Astrocyte of the cerebellum (primary cell): ENCODE measurements around the gene CALU.

Experiments used
- DNase-seq: peaks from one replicate; pipeline ENCODE4 v3.0.0-alpha.2; 2011; ENCODE audit warnings: low read depth
- H3K4me3 ChIP-seq: 2 replicates; pipeline ENCODE4 v1.5.1; 2011; ENCODE audit warnings: mild to moderate bottlenecking, low read depth, low read length, moderate library complexity
- in situ Hi-C: cut with HindIII; loops from 2 replicates; pipeline ENCODE4 v1.10.0; 2017; ENCODE audit warnings: low sequenced_read_pairs
- TF ChIP-seq, protein P1 (sequence below): IDR thresholded peaks from 2 replicates; pipeline ENCODE4 v1.5.1; 2012; ENCODE audit warnings: low read length, low read depth, moderate library complexity, mild to moderate bottlenecking; ENCODE audit errors: missing control alignments

CALU gene

DNA sequence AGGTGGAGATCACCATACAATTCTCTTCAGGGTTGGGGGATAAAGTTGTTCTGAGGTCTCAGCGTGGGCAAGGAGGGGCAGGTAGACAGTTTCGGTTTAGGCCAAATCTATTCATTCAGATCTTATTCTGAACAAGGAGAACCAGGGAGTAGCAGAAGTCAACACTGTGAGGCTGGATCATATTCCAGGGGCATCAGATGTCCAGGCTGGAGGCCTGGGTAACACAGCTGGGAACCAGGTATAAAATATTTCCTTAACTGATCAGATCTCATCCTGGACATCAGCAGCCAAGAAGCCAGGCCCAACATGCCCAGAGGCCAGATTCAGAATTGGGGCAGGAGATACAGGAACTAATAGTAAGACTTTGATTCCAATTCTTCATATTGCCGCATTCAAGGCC, 71.8 kb downstream of the CALU start:
- in situ Hi-C loops = no loop called here
- no peak overlapping the region for H3K4me3 ChIP-seq
- no peak for DNase-seq
- TF ChIP-seq, protein P1, sequence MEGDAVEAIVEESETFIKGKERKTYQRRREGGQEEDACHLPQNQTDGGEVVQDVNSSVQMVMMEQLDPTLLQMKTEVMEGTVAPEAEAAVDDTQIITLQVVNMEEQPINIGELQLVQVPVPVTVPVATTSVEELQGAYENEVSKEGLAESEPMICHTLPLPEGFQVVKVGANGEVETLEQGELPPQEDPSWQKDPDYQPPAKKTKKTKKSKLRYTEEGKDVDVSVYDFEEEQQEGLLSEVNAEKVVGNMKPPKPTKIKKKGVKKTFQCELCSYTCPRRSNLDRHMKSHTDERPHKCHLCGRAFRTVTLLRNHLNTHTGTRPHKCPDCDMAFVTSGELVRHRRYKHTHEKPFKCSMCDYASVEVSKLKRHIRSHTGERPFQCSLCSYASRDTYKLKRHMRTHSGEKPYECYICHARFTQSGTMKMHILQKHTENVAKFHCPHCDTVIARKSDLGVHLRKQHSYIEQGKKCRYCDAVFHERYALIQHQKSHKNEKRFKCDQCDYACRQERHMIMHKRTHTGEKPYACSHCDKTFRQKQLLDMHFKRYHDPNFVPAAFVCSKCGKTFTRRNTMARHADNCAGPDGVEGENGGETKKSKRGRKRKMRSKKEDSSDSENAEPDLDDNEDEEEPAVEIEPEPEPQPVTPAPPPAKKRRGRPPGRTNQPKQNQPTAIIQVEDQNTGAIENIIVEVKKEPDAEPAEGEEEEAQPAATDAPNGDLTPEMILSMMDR = no peak

DNA sequence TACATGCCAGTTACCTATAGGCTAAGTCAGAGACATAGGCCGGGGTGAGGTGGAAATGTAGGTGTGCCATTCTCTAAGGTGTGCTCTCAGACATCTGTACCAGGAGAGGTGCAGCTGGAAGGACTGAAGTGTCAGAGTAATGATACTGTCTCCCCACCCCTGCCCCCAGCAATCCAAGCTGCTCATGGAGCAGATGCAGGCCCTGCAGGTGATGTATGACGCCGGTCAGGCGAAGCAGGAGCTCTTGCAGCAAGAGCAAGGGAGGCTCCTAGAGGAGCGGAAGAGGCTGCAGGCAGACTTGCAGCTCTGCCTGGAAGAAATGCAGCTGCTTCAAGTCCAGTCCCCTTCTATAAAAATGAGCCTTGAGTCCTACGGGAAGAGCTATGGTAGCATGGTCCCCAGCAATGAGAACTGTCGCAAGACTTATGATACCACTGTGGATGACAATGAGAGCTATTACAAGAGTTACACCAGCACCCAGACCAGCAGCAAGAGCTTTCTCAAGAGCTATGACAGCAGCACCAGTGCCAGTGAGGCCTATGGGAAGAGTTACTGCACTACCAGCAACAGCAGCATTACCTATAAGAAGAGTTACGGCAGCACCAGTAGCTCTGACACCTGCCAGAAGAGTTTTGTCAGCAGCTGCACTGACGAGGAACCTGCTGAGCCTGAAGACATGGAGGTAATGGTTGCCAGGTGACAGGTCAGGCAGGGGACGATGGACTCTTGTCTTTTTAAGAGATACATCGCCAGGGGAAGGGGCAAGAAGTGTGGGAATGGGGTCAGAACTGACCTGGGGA, 72.7 kb downstream of the CALU start:
- in situ Hi-C loops = no loop called here

DNA sequence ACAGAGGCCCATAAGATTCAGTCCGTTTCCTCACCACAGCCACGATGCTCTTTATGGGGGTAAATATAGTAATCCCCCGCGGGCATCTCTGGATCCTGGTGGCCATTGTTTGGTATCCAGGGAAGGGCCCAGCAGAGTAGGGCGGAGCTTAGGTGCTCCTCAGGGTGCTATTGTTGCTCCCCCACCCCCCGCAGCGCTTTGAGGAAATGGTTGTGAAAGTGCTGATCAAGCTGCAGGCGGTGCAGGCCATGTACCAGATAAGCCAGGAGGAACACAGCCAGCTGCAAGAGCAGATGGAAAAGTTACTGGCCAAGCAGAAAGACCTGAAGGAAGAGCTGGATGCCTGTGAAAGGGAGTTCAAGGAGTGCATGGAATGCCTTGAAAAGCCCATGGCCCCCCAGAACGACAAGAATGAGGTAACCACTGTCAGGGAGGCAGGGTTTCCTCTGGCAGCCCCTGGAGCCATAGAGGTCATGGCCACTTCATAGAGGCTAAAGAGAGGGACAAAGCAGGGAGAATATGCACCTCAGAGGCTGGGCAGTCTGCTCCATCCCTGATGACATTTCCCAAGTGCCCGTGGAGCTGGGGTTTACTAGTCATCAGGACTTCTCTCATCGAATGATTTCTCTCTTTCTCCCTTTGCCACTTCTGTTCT, 73.5 kb downstream of the CALU start:
- in situ Hi-C loops = no loop called here
- no peak overlapping the region for H3K4me3 ChIP-seq
- no peak for DNase-seq
- TF ChIP-seq, protein P1 = no peak

More for the DNA sequence above, 72.7 kb downstream of the CALU start:
- no peak overlapping the region for H3K4me3 ChIP-seq
- TF ChIP-seq, protein P1 = no peak
- DNase-seq = no peak

DNA sequence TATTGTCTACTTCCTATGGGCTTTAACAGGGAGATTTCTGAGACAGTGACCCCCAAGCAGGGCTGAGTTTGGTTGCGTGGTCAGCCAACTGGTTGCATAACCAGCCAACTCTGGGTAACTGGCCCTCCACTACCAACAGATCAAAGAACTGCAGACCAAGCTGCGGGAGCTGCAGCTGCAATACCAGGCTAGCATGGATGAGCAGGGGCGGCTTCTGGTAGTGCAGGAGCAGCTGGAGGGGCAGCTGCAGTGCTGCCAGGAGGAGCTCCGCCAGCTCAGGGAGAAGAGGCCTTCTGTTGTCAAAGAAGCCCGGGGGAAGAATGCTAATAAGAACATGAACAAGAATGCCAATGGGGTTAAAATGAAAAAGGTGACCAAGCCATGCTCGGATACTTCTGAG, 75.3 kb downstream of the CALU start:
- no peak overlapping the region for H3K4me3 ChIP-seq
- in situ Hi-C loops = no loop called here
- TF ChIP-seq, protein P1 = no peak
- no peak for DNase-seq

DNA sequence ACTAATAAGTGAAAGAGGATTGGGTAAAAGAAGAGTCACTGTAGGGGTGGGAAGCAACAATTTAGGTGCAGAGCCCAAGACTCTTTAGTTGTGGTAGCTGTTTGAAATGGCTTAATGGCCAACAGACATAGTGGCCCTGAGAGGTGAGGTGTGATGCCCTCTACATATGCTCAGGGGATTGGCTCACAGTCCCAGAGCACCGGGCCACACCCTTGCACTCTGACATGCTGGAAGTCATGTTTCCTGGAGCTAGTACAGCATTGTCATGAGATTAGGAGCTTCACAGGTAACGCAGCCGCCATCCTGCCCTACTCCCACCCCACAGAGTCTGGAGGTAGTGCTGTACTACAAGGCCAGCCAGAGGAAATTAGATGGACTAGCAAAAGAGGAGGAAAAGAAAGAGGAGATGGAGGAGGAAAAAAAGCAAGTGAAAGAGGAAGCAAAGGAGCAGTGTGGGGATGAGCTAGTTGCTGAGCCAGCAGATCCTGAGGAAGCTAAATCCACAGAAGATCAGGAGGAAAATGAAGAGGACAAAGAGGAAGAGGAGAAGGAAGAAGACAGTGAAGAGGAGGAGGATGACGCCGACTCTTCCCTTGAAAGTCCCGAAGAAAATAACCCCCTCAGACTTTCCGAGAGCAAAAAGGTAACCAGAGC, 76.3 kb downstream of the CALU start:
- in situ Hi-C loops = no loop called here
- no peak for DNase-seq
- TF ChIP-seq, protein P1 = no peak
- H3K4me3 ChIP-seq = no peak overlapping the region

DNA sequence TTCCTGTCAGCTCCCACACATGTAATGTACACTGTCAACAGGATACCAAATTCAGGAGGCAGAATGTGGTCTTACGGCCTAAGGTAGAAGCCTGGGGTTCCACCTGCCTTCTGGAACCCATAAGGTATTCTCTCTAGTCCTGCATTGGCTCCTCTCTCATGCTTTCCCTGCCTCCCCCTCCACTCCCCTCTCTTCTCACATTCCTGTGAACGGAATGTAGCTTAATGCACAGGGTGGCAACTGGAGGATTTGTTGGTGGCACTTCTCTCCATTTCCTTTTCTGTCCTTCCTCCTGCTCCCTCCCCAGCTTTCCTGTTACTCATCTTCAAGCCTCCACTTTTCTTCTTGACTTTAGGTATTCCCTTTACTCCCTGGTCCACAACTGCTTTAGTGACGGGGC, 79.5 kb downstream of the CALU start:
- H3K4me3 ChIP-seq = no peak overlapping the region
- no peak for DNase-seq
- in situ Hi-C loops = no loop called here
- TF ChIP-seq, protein P1 = no peak
